PC-3 (cell line): ENCODE results near the gene TNPO1. TPM values are rescaled to one million over a fixed set of nuclear protein-coding genes. Genes with fewer than 3 reads are reported as not detected.
A peak's percentile ranks its signal among the peaks of the same experiment; 100 is the strongest.

Experiments used
- ATAC-seq: fragments of 200-7000 bp; cut with Tn5 transposase; 2 replicates; pipeline ENCODE4 v1.9.1; 2020; ENCODE audit warnings: mild to moderate bottlenecking, moderate library complexity
- BruUV-seq: library from RNA; stranded (reverse); fragments of 400-500 nt; replicated peaks from 2 replicates; lab custom pipeline; 2021; lab: Mats Ljungman, UMichigan
- CTCF ChIA-PET: fragments of 300-600 bp; sonication (Branson Sonifier 250); formaldehyde crosslinking; loops from one replicate; lab custom pipeline; 2022; ENCODE audit warnings: antibody characterized with exemption; lab: Charles Lee
- POLR2A ChIA-PET: fragments of 300-600 bp; sonication (Branson Sonifier 250); formaldehyde crosslinking; loops from one replicate; lab custom pipeline; 2022; ENCODE audit warnings: antibody characterized with exemption; ENCODE audit not compliant: unreplicated experiment; lab: Charles Lee
- DNase-seq: peaks from one replicate; pipeline ENCODE4 v3.0.0-alpha.2; 2015
- H2AFZ ChIP-seq: fragments of 300-600 bp; sonication (generic); 2 replicates; pipeline ENCODE4 v1.6.0; 2016; ENCODE audit warnings: antibody characterized with exemption, low read length
- H3F3A ChIP-seq: fragments of 300-600 bp; sonication (generic); one replicate; pipeline ENCODE4 v1.6.0; 2017; ENCODE audit warnings: antibody characterized with exemption, low read length, control low read depth, mild to moderate bottlenecking; ENCODE audit not compliant: unreplicated experiment
- H3K27ac ChIP-seq: fragments of 300-600 bp; sonication (generic); 2 replicates; pipeline ENCODE4 v1.5.1; 2016; ENCODE audit warnings: mild to moderate bottlenecking, low read length
- H3K27me3 ChIP-seq: fragments of 300-600 bp; sonication (generic); 2 replicates; pipeline ENCODE4 v1.6.1; 2016; ENCODE audit warnings: low read length, mixed read lengths
- H3K36me3 ChIP-seq: fragments of 300-600 bp; sonication (generic); 2 replicates; pipeline ENCODE4 v1.6.1; 2016; ENCODE audit warnings: low read depth, mixed run types, low read length, mixed read lengths
- H3K4me1 ChIP-seq: fragments of 300-600 bp; sonication (generic); 2 replicates; pipeline ENCODE4 v1.5.1; 2016; ENCODE audit warnings: low read length; ENCODE audit not compliant: insufficient read depth
- H3K4me2 ChIP-seq: fragments of 300-600 bp; sonication (generic); 2 replicates; pipeline ENCODE4 v1.6.0; 2016; ENCODE audit warnings: low read length
- H3K4me3 ChIP-seq: fragments of 300-600 bp; sonication (generic); 2 replicates; pipeline ENCODE4 v1.5.1; 2016; ENCODE audit warnings: mild to moderate bottlenecking, low read length, mixed read lengths
- H3K79me2 ChIP-seq: fragments of 300-600 bp; sonication (generic); 2 replicates; pipeline ENCODE4 v1.6.1; 2017; ENCODE audit warnings: low read length, mixed read lengths
- H3K9ac ChIP-seq: fragments of 300-600 bp; sonication (generic); 2 replicates; pipeline ENCODE4 v1.6.0; 2016; ENCODE audit warnings: mild to moderate bottlenecking, low read length
- H3K9me2 ChIP-seq: fragments of 300-600 bp; sonication (generic); replicated peaks from 2 replicates; pipeline ENCODE4 v1.6.1; 2016; ENCODE audit warnings: mixed run types, low read length, mixed read lengths
- H3K9me3 ChIP-seq: fragments of 300-600 bp; sonication (generic); 2 replicates; pipeline ENCODE4 v1.6.1; 2016; ENCODE audit warnings: low read length, mixed read lengths
- H4K20me1 ChIP-seq: fragments of 300-600 bp; sonication (generic); 2 replicates; pipeline ENCODE4 v1.6.1; 2016; ENCODE audit warnings: low read length, mixed read lengths
- EZH2 ChIP-seq: fragments of 300-600 bp; sonication (generic); IDR thresholded peaks from one replicate; pipeline ENCODE4 v1.6.1; 2017; ENCODE audit warnings: antibody characterized with exemption, mild to moderate bottlenecking, low read length; ENCODE audit not compliant: unreplicated experiment
- EZH2phosphoT487 ChIP-seq: fragments of 300-600 bp; sonication (generic); IDR thresholded peaks from 2 replicates; pipeline ENCODE4 v1.6.1; 2018; ENCODE audit warnings: mild to moderate bottlenecking, antibody characterized with exemption, low read length, borderline replicate concordance
- intact Hi-C: fragments of 100-400 bp; cut with micrococcal nuclease; formaldehyde crosslinking; loops from 2 replicates; pipeline ENCODE4 v1.9.0; 2023
- total RNA-seq: library from RNA; depleted of rRNA; stranded (reverse); fragments of >200 nt; gene quantifications from 2 replicates; pipeline ENCODE4 v1.2.3, GENCODE V29; 2014
- TF ChIP-seq, protein P1 (sequence below): fragments of 300-600 bp; sonication (generic); conservative IDR thresholded peaks from 2 replicates; pipeline ENCODE4 v1.5.1; 2017; ENCODE audit warnings: antibody characterized with exemption, low read depth, mild to moderate bottlenecking, low read length

Gene TNPO1
- total RNA-seq, 1 experiment from 2014 or later, result 187 TPM

DNA sequence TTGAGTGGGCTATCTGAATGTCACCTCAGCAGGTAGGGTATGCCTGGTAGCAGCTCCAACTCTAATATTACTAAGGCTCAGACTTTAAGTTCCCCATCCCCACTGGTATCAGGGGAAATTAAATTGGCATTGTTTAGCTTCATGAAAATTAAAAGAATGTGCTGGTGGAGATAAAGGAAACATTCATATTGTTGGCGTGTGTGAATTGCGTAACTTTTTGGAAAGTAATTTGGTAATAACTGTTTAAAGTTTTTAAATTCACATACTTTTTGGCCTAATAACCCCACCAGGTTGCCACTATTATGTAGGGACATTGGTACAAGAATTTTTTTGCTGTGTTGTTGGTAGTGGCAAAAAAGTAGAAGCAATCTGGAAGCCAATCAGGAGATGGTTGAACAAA lies 29.4 kb downstream of the TNPO1 start:
- Histone ChIP-seq H3K4me3 (no peak overlapping the region), H4K20me1 (peaks cover 26% of the 10 kb centered on the region), H3K4me2 (no peak overlapping the region), H3F3A (no peaks in the 10 kb centered on the region), H3K9me2 (no peaks in the 10 kb centered on the region), H3K27me3 (no peaks in the 10 kb centered on the region), H2AFZ (no peak overlapping the region), H3K9ac (no peak overlapping the region), H3K36me3 (no peaks in the 10 kb centered on the region), H3K27ac (no peak overlapping the region), H3K79me2 (peaks cover 97% of the 10 kb centered on the region), H3K4me1 (peaks cover 34% of the 10 kb centered on the region), H3K9me3 (no peaks in the 10 kb centered on the region)
- no peak for ATAC-seq
- TF ChIP-seq EZH2phosphoT487, result no peak
- TF ChIP-seq, protein P1, sequence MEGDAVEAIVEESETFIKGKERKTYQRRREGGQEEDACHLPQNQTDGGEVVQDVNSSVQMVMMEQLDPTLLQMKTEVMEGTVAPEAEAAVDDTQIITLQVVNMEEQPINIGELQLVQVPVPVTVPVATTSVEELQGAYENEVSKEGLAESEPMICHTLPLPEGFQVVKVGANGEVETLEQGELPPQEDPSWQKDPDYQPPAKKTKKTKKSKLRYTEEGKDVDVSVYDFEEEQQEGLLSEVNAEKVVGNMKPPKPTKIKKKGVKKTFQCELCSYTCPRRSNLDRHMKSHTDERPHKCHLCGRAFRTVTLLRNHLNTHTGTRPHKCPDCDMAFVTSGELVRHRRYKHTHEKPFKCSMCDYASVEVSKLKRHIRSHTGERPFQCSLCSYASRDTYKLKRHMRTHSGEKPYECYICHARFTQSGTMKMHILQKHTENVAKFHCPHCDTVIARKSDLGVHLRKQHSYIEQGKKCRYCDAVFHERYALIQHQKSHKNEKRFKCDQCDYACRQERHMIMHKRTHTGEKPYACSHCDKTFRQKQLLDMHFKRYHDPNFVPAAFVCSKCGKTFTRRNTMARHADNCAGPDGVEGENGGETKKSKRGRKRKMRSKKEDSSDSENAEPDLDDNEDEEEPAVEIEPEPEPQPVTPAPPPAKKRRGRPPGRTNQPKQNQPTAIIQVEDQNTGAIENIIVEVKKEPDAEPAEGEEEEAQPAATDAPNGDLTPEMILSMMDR, result no peak
- TF ChIP-seq EZH2, result no peak
- ChIA-PET CTCF (interaction anchor here (0.6 kb wide), 1 partner anchor 9 kb away, joined by 3 read pairs; no protein-coding TSS in a partner anchor), POLR2A (no interaction called here)
- BruUV-seq, result no TSS peak
- intact Hi-C loops, result loop anchor here (10.0 kb wide), 1 partner anchor 231 kb away; no protein-coding TSS in a partner anchor
- no peak for DNase-seq

DNA sequence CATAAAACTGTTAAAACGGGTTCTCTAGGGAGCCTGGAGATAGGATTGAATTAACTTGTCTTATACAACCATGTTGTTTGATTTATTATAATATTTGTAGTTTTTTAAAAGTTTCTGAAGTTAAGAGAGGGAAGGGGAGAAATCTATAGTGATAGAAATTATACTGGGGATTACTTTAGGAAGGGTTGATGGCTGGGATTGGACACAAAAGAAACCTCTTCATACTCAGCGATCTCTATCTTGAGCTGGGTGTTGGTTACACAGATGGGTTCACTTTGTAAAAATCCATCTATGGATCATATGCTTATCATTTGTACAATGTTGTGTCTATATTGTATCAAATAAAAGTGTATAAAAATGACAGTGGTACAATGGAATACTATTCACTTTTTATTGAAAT lies 30.0 kb downstream of the TNPO1 start:
- Histone ChIP-seq H3K9me3 (no peaks in the 10 kb centered on the region), H3K4me1 (peaks cover 35% of the 10 kb centered on the region), H3K79me2 (peaks cover 97% of the 10 kb centered on the region), H3K9ac (no peak overlapping the region), H2AFZ (no peak overlapping the region), H3K4me2 (no peak overlapping the region), H3K4me3 (no peak overlapping the region), H3K27ac (no peak overlapping the region), H3K36me3 (peaks cover 4% of the 10 kb centered on the region), H3K9me2 (no peaks in the 10 kb centered on the region), H3K27me3 (no peaks in the 10 kb centered on the region), H4K20me1 (peaks cover 32% of the 10 kb centered on the region), H3F3A (no peaks in the 10 kb centered on the region)
- ATAC-seq (no peak), DNase-seq (no peak)
- BruUV-seq, result no TSS peak
- intact Hi-C loops, result loop anchor here (10.0 kb wide), 1 partner anchor 232 kb away; no protein-coding TSS in a partner anchor
- CTCF ChIA-PET, result no interaction called here
- POLR2A ChIA-PET, result no interaction called here
- TF ChIP-seq, protein P1, result no peak
- TF ChIP-seq EZH2 (no peak), EZH2phosphoT487 (no peak)

DNA sequence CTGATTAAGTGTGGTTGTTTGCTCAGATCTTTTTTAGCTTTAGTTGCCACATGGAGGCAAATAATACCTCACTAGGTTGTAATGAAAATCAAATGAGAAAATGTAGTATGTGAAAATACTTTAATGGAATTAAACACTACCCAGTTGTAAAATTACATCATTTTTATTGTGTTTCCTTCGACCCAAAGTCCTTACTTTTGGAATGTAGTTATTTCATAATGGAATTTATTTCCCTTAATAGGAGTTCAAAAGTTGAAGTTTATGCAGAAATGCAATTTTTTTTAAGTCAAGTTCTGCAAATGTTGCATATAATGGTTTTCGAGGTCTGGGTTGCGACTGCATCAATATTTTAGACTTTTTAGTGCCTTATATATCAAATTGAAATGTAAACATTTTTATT lies 31.0 kb downstream of the TNPO1 start:
- Histone ChIP-seq H3F3A (no peaks in the 10 kb centered on the region), H3K9ac (0 out of 2 replicates have a peak overlapping the region, but pooled peaks have one; percentile 90), H3K79me2 (peaks cover 97% of the 10 kb centered on the region), H3K27me3 (no peaks in the 10 kb centered on the region), H2AFZ (no peak overlapping the region), H3K36me3 (peaks cover 13% of the 10 kb centered on the region), H3K4me3 (peak overlapping the region; percentile 95), H3K9me3 (no peaks in the 10 kb centered on the region), H3K4me2 (peak overlapping the region; percentile 93), H3K27ac (peak overlapping the region; percentile 75; the same call in 1 of the 2 replicates), H4K20me1 (peaks cover 39% of the 10 kb centered on the region), H3K9me2 (no peaks in the 10 kb centered on the region), H3K4me1 (peaks cover 32% of the 10 kb centered on the region)
- ChIA-PET CTCF (interaction anchor here (0.5 kb wide), 1 partner anchor 261 kb away, joined by 3 read pairs; no protein-coding TSS in a partner anchor), POLR2A (no interaction called here)
- intact Hi-C loops, result loop anchor here (10.0 kb wide), 1 partner anchor 233 kb away; no protein-coding TSS in a partner anchor
- ATAC-seq (no peak; the same call in 1 of the 2 replicates), DNase-seq (no peak)
- no TSS peak for BruUV-seq
- TF ChIP-seq EZH2phosphoT487 (no peak), EZH2 (no peak)
- TF ChIP-seq, protein P1, result no peak
